Lung microvascular endothelial cell (primary cell): Measurements from ENCODE around the gene COL25A1. TPM values are rescaled to one million over a fixed set of nuclear protein-coding genes. Genes with fewer than 3 reads are reported as not detected.
"Not testable (repeated sequence)": the region's sequence is repeated elsewhere in the genome, so short reads cannot be mapped to it uniquely, and the experiment has no call there.

Source experiments
- DNase-seq, 2 donors: peaks; one replicate each; pipeline versions ENCODE4 v3.0.0 to v3.0.0-alpha.2; 2010; ENCODE audit warnings: low read depth in 2 of 2
- total RNA-seq: library from RNA; depleted of rRNA; stranded (reverse); fragments of >200 nt; gene quantifications from 2 replicates; pipeline ENCODE4 v1.2.1, GENCODE V29; 2014

COL25A1 gene
- total RNA-seq, 1 donor from 2014 or later: under 0.01 TPM

DNA sequence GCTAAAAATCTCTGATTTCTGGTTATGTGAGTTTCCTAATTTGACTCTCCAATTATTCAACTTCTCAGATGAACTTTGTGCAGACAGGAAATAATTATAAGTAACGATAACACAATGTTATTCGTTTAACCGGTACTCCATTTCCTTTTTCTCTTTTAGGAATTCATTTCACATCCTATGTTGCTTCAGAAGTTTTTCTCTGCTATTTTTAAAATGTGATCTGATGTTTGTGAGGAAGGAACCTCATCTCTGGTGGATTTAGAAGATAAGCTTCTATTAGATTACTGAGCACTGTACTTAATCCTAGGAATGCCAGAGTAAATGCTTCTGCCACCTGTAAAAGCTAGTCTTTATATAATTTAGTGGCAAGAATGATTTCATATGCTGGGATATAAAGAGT, 423.7 kb downstream of the COL25A1 start:
- peak; percentile 58 to 75 for DNase-seq

DNA sequence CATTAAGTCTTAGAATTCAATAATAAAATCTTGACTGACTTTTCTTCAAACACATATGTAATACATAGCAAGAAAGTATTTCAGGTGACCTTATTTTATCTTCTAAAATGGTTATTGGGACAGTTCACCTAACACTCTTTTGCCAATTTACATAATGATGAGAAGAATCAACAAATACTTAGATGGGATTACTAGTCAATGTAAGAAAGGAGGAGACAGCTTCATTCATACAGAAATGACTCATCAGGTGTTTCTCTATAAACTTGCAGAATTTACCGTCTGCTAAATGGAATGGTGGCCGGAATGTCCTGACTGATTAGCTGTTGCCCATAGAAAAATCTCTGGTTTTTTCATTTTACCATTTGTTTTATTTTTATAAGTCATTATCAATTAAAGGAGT, 424.6 kb downstream of the COL25A1 start:
- DNase-seq: peak in 1 of 2 donors; percentile 6

DNA sequence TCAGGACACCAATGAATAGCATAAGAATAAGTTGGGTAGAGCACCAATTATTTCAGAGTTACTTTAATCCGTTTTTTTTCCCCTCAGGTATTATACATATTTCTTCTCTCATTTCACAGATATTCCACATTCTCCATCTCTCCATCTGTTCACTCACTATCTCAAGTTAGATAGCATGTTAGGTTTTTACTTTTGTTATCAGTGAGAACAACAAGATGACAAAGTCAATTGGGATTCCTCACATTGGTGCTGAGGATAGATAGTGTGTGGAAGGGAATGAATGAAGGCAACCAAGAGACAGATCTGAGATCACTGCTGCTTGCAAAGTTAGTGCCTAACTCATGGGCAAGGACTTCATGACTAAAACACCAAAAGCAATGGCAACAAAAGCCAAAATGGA, 427.7 kb downstream of the COL25A1 start:
- no peak for DNase-seq

DNA sequence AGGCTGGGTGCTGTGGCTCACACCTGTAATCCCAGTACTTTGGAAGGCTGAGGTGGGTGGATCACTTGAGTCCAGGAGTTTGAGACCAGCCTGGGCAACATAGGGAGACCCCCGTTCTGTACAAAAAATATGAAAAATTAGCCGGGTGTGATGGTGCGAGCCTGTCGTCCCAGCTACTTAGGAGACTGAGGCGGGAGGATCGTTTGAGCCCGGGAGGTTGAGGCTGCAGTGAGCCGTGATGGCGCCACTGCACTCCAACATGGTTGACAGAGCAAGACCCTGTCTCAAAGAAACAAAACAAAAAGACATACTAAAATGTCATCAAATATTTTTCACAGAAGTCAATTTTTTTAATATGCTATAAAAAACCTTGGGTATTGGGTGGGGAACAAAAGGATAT, 432.5 kb downstream of the COL25A1 start:
- DNase-seq: not testable (repeated sequence)

DNA sequence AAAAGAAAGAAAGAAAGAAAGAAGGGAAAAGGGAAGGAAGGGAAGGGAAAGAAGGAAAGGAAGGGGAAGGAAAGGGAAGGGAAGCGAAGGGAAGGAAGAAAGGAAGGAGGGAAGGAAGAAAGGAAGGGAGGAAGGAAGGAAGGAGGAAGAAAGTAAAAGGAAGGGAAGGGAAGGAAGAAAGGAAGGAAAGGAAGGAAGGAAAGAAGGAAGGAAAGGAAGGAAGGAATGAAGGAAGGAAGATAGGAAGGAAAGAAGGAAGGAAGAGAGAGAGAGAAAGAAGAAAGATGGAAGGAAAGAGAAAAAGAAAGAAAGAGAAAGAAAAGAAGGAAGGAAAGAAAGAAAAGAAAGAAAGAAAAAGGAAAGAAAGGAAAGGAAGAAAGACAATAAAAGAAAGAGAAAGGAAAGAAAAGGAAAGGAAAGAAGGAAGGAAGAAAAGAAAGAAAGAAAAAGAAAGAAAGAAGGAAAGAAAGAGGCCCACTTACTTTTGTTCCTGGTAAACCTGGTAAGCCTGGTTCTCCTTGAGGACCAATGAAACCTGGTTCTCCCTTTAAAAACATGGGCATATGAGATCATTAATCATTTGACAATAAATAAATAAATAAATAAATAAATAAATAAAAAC, 433.7 kb downstream of the COL25A1 start:
- DNase-seq: no peak

DNA sequence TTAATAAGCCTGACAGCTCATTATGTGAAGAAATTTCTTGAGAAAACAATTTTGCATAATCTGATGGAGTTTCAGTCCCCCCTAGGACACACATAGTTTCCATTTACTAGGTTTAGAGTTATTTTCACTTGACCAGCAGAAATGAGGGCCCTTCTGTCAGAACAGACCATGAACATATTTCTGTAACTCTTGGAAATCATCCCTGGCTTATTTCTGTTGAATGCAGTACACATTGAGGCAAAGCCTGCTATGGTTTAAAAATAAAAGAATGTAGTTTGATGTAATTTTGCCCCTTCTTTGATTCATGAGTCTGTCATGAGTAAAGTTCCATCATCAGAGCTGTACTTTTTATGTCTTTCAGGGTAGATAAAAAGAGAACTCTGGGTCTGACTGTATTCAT, 435.0 kb downstream of the COL25A1 start:
- no peak for DNase-seq

DNA sequence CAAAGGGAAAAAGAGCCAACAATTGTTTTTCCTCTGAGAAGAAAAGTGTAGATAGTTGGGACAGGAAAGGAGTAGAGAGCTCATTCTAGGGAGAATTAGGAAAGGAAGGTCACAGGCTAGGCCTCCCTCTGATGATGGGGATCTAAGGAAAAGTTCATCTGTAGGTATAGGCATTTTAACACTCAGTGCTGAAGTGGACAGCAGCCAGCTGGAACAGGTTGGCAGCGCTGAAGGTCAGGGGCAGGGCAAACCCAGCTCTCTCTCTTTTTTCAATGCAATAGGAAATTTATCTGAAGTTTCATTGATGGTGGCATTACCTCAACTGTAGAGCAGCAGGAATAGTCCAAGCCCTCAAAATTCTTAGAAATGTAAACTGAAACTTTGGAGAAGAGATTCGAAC, 441.1 kb downstream of the COL25A1 start:
- DNase-seq: peak; percentile 18 to 27

DNA sequence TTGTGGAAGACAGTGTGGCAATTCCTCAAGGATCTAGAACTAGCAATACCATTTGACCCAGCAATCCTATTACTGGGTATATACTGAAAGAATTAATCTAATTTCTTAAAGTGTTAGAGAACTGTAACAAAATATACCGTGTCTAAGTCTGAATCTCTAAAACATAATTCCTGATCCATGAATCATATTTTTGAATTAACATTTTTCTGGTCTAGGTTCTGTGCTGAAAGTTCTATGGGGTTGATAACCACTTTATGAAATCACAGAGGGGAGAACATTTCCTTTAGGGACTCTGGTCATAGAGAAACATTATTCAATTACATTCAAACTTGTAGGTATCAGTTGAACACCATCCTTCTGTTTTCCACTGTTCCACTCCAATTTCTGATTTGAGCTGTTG, 447.7 kb downstream of the COL25A1 start:
- DNase-seq: no peak

DNA sequence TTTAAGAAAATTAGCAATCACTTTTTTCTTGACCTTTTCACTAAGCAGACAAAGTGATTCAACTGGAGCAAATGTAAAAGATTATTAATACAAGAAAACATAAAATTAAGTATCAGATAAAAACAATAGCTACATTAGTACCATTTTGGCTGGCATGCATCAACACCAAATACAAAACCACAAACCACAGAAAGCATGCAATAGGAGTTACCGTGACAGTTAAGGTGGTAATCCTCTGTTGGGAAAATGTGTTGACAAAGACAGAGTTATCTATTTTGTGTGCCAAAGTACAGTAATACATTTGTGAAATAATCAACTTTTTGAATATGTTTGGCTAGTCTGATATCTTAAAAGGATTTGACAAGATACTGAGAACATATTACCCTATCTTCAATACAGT, 449.8 kb downstream of the COL25A1 start:
- DNase-seq: no peak

DNA sequence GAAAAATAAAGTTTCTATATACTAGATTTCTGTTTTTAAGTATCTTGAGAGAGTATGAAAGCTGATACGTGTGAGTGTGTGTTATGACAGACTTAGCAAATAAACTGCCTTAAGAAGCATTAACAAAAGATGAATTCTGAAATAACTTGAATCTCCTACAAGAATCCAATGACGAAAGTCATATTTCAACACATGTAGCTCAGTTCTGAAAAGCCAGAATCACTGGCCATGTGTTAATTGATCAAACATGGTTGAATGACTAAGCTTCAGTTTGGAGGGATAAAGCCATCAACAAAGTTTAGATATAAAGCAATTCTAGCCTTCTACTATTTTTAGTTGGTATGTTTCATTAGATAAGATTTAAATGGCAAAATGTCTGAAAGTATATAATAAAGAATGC, 451.1 kb downstream of the COL25A1 start:
- DNase-seq: no peak

DNA sequence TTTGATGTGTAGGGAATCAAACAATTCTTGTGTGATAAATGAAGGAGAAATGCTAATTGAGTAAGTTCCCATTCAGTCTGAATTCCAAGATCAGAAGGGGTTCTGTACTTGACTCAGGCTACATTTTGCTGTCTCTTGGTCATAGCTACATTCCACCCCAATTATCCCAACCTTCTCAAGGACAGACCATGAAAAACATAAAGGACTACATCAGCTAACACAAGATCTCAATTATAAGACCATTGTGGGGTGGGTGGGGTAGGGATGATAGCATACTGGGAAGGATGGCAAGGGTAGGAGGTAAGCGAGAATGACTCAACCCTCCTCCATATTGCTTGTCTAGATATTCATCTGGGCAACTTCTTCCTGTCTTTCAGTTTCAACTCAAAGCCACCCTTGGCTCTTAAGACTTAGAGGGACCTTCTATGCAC, 452.2 kb downstream of the COL25A1 start:
- DNase-seq: no peak

DNA sequence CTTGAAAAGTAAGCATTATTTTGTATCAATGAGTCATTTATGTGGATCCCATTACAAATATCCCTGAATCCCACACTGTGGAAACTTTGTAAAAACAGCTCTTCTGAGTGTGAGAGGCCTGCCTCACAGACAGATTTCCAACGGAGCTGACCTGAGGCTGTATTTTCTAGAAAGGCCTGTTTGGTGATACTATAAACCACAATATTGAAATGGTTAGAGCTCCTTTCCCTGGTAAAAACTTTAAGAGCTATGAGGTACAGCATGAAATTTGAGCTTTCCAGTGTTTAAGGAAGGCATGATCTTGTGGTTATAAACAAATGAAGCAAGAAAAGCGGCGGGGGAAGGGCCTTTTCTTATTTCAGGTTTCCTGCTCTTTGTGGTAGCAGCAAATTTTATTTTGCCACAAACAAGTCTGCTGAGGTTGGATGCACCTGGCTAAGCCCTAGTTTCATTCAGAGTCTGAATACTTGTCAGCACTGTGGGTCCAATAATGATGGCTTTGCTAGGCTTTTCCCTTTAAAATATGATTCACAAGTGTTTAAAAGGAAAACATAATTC, 452.8 kb downstream of the COL25A1 start:
- DNase-seq: no peak

DNA sequence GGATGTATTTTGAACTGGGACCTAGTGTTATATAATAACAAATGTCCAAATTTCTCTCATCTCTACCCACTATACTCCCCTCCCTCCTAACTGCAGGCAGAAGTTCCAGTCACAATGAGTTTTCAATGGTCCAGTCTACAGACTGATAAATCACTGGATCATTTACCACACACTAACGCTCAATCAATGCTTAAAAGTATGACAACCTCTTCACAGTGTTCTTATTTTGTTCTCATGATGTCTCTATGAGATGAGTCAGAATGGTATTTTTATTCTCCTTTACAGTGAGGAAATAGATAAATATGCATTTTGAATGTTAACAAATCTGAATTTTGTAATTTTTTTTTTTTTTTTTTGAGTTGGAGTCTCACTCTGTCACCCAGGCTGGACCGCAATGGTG, 455.9 kb downstream of the COL25A1 start:
- DNase-seq: no peak

DNA sequence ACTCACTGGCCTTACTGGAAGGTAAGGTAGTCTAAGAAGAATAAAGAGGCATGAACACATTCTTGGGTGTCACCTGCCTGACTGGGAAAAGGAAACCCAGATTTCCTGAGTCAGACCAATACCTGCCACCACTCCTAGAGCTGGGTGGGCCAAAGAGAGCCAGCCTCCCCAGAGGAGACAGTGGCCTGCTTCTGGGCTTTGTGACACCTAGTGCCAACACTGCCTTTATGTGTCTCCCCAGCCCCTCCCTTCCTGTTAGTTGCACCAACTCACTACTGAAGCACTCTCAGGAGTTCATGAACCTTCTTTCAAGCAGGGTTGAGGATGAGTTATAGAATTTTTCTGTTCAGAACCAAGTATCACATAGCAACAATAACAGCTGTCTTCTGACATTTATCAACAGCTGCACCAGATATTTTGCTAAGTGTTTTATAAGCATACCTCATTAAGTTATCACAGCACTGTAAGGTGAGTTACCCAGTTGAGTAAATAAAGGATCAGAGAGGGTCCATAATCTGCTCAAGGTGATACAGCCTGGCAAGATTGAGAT, 462.0 kb downstream of the COL25A1 start:
- no peak for DNase-seq

DNA sequence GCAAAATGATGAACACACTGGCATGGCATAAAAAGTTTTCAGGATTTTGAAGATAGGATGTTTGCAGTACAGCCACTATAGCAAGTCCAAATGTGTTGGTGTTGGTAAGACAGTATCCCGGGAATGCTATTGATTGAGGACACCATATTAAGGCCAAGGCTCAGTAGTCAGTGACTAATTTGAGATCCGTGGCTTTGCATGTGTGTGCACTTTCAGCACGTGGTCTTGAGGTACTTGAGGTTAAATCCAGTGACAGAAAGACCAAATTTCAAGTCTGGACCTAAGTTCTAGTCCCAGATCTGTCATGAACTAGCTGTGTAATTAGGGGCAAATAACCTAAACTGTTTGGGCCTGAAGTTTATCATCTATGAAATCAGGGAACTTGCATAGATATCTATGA, 463.1 kb downstream of the COL25A1 start:
- no peak for DNase-seq

DNA sequence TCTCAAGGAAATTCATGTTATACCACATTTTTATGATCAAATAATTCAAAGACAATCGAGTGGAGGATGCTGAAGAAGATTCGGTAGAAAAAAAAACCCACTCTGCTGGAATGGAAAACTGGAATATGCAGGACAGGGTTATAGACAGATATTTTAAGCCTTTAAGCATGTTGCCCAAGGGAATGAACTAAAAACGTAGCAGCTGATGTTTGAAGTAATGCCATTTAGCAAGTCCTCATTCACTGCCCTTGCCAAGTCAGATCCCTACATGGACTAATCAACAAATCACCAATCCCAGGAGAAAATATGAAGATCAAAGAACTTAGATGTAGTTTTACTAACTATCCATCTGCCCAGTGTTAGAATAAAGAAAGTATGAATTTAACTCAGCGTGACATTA, 464.0 kb downstream of the COL25A1 start:
- no peak for DNase-seq

DNA sequence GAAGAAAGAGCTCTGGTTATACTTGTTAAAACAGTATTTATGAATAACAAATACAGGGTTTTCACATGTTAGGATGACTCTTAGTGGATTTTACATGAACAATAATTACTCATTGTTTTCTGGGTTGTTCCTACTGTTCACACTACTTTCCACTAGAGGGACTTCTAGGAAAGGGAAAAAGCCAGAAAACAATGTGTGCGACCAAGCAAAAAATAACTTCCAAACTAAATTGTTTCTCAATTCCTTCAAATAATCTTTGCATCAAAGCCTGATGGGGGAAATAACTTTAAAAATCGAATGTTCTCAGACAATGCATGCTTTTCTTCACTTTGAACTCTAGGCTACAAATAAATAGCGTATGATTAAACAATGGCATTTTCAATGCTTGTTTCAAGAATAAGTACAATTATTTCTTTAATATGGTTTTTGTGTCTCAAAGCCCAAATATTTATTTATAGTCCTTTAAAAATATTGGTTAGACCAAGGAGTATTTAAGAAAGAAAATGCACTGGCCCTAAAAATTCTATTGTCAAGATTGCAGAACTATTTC, 467.5 kb downstream of the COL25A1 start:
- peak; percentile 48 to 62 for DNase-seq

DNA sequence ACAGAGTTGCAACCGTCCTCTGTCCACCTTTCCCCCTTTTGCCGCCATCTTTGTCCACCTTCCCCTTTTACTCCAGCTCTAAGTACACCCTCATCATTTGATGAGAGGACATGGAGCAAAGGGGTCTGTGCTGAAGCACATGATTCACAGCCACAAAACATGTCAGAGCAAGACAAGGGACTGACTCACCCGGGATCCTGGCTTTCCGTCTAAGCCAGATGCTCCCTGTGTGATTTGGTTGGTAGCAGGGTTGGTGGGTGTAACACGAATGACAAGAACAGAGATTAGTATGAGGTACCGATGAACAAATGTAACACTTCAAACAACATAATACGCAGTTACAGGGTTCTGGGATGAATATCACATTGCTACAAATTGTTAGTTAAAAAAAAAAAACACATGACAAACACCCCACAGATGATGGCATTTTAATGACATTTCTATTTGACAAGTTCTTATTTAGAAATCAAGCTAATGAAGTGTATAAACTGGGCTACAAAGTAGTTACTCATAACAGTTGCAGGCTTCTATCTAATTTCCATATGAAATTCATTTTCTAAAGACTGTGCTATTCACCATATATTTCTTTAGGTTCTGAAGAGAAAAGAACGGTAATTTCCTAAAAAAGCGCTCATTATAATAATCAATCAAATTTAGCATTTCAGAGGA, 468.2 kb downstream of the COL25A1 start:
- DNase-seq: peak in 1 of 2 donors; percentile 5

DNA sequence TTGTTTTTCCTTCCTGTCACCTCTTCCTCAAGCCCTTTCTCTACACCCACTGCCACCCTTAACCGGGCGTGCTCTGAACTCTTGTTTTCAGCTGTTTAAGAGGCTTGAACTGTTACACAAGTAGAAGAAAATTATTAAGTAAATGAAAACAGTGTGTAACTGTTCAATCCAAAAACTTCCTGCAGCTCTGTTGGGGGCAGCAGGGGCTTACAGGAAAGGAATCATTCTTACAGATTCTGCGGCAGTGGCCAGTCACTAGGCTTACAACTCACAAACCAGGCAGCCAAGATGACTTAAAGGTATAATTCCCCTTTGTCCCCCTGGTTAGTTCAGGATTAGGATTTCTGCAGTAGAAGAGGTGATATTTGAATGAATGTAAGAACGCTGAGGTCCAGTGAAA, 469.4 kb downstream of the COL25A1 start:
- DNase-seq: peak in 1 of 2 donors; percentile 10

DNA sequence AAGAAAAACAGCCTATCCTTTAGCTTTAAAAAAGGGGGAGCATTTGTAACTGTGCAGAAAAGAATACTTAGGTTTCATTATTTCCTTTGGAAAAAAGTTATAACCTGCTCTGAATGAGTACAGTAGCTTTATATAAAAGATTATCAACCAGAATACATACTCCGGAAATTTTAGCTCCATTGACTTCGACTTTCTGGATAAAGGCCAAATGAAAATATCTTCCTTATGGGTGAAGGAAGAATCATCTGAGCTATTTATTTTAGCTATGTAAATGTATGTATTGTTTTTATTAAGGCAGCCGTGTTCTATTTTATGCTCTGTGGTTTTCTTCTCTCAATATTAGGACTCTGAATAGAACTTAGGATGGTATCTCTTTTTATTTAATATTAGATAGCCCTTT, 470.6 kb downstream of the COL25A1 start:
- DNase-seq: no peak

DNA sequence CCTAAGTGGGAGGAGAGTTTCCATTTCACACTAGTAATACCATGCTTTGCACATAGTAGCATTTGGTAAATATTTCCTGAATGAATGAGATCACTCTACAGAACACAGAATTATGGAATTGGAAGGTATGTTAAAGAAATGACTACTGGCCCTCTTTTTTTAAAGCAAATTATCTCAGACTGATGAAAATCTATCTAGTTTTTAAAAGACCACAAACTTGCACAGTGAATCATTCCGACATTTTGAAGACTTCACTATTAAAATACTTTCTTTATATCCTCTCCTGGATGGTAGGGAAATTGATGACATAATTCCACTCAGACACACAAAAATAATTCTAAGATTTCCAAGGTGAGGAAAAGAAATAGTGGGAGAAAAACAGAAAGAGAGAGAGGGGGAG, 471.2 kb downstream of the COL25A1 start:
- DNase-seq: no peak

DNA sequence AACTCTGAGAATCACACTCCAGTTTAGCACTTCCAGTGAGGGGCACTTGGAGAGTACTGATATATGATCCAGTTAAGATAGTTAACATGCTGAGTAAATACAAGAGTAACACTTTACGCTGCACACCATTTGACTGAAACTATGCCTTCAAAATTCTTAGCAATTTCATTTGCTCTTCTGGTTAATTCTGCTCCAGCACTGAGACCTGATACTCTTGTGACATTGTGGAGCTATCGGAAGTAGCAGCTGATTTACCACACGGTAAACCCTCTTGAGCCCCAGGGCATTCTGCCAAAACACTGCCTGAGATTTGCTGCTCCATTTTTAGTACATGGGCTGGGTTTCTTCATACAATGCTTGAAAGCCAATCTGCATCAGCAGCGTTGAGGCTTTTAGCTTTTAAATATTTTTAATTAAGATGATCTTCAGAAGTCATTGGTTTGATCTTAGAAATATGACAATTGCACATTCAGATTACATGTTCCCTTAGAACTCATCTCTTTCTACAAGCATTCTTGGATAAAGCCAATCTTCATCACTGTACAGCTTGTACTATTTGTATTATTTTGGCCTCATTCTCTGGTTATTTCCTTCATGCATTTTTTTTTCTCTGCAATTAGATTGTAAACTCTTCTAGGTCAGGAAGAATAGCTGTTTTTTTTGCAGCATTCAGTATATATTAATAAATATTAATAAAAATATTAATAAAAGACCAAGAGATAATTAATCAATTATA, 471.8 kb downstream of the COL25A1 start:
- no peak for DNase-seq
